HepG2 (cell line): ENCODE results near the gene ABHD2. TPM values are rescaled to one million over a fixed set of nuclear protein-coding genes. Genes with fewer than 3 reads are reported as not detected.

Experiments used
- HDAC6 ChIP-seq: fragments of 200-600 bp; sonication (generic); IDR thresholded peaks from 2 replicates; pipeline ENCODE4 v1.7.0; 2017; ENCODE audit warnings: mild to moderate bottlenecking, antibody characterized with exemption, low read length, low read depth
- KAT8 ChIP-seq: IDR thresholded peaks from 2 replicates; pipeline ENCODE4 v1.6.1; 2016; ENCODE audit warnings: missing genetic modification reagents, missing compliant biosample characterization
- KLF6 ChIP-seq: IDR thresholded peaks from 2 replicates; pipeline ENCODE4 v1.8.0; 2016; ENCODE audit warnings: missing biosample characterization, missing genetic modification reagents
- MIER3 ChIP-seq: IDR thresholded peaks from 2 replicates; pipeline ENCODE4 v1.6.1; 2016; ENCODE audit warnings: missing compliant biosample characterization, borderline replicate concordance
- NONO ChIP-seq, 2 experiments: fragments of 450-650 bp in 1 of 2; sonication (generic) in 1 of 2; formaldehyde crosslinking in 1 of 2; IDR thresholded peaks in 1 of 2; conservative IDR thresholded peaks in 1 of 2; 2 replicates each; pipeline versions ENCODE4 v1.6.1 to v1.8.0; 2017 to 2022; ENCODE audit warnings: mild to moderate bottlenecking in 1 of 2, missing genetic modification reagents in 1 of 2, moderate library complexity in 1 of 2
- NPAS2 ChIP-seq: sonication (generic); formaldehyde crosslinking; IDR thresholded peaks from 2 replicates; pipeline ENCODE4 v1.8.0; 2022; ENCODE audit warnings: mild to moderate bottlenecking, missing genetic modification reagents, borderline replicate concordance
- PHF20 ChIP-seq: sonication (generic); formaldehyde crosslinking; IDR thresholded peaks from 2 replicates; pipeline ENCODE4 v1.5.0; 2020; ENCODE audit warnings: mild to moderate bottlenecking, missing genetic modification reagents
- POLR2G ChIP-seq: fragments of 200-400 bp; formaldehyde crosslinking; IDR thresholded peaks from 2 replicates; pipeline ENCODE4 v1.6.1; 2018; ENCODE audit warnings: mild to moderate bottlenecking, low read depth, low read length, moderate library complexity
- RBM39 ChIP-seq: fragments of 200-400 bp; formaldehyde crosslinking; IDR thresholded peaks from one replicate; pipeline ENCODE4 v1.6.1; 2018; ENCODE audit warnings: antibody characterized with exemption, mild to moderate bottlenecking, low read depth, low read length; ENCODE audit not compliant: poor library complexity, severe bottlenecking
- ZNF207 ChIP-seq: fragments of 450-650 bp; IDR thresholded peaks from 2 replicates; pipeline ENCODE4 v1.6.1; 2016; ENCODE audit warnings: antibody characterized with exemption, borderline replicate concordance
- ZNF235 ChIP-seq: sonication (generic); formaldehyde crosslinking; IDR thresholded peaks from 2 replicates; pipeline ENCODE4 v1.8.1; 2023; ENCODE audit warnings: mild to moderate bottlenecking, missing genetic modification reagents, borderline replicate concordance
- ZNF30 ChIP-seq: sonication (generic); formaldehyde crosslinking; IDR thresholded peaks from 2 replicates; pipeline ENCODE4 v1.5.0; 2020; ENCODE audit warnings: mild to moderate bottlenecking, missing genetic modification reagents
- ZNF383 ChIP-seq: sonication (generic); formaldehyde crosslinking; IDR thresholded peaks from 2 replicates; pipeline ENCODE4 v1.4.0; 2020; ENCODE audit warnings: missing genetic modification reagents, mild to moderate bottlenecking, borderline replicate concordance
- ZNF672 ChIP-seq: sonication (generic); formaldehyde crosslinking; IDR thresholded peaks from 2 replicates; pipeline ENCODE4 v1.8.1; 2022; ENCODE audit warnings: missing genetic modification reagents
- ZNF773 ChIP-seq: sonication (generic); formaldehyde crosslinking; IDR thresholded peaks from 2 replicates; pipeline ENCODE4 v1.4.0; 2020; ENCODE audit warnings: missing genetic modification reagents, borderline replicate concordance
- ZNF891 ChIP-seq: sonication (generic); formaldehyde crosslinking; IDR thresholded peaks from 2 replicates; pipeline ENCODE4 v1.5.0; 2020; ENCODE audit warnings: mild to moderate bottlenecking, missing genetic modification reagents
- polyA plus RNA-seq, 8 experiments: library from polyadenylated mRNA; depleted of rRNA in 3 of 8; stranded (reverse) in 7 of 8; unstranded in 1 of 8; fragments of >200 nt; fragmentation: Illumina TruSeq in 4 of 8; extraction: Trizol in 4 of 8; gene quantifications; 2 replicates each; pipeline versions ENCODE4 v1.2.1 to v1.2.3, GENCODE V29; 2011 to 2016; ENCODE audit warnings: low read depth in 4 of 8, missing spikeins in 1 of 8, mixed read lengths in 1 of 8; ENCODE audit not compliant: insufficient read depth in 1 of 8
- total RNA-seq, 5 experiments: library from RNA; depleted of rRNA; stranded (reverse); fragments of >200 nt; fragmentation: Illumina TruSeq; extraction: Trizol; gene quantifications; 2 replicates each; pipeline ENCODE4 v1.2.3, GENCODE V29; 2016; ENCODE audit warnings: low read depth in 1 of 5
- TF ChIP-seq, protein P1 (sequence below): sonication (generic); formaldehyde crosslinking; IDR thresholded peaks from 2 replicates; pipeline ENCODE4 v1.4.0; 2020; ENCODE audit warnings: missing genetic modification reagents, borderline replicate concordance
- TF ChIP-seq, protein P2 (sequence below), 2 experiments: sonication (generic) in 1 of 2; formaldehyde crosslinking in 1 of 2; IDR thresholded peaks; 2 replicates each; pipeline versions ENCODE4 v1.4.0 to v1.6.1; 2018 to 2020; ENCODE audit warnings: missing genetic modification reagents in 2 of 2, borderline replicate concordance in 1 of 2, low read depth in 1 of 2, mild to moderate bottlenecking in 1 of 2, missing biosample characterization in 1 of 2
- TF ChIP-seq, protein P3 (sequence below): IDR thresholded peaks from 2 replicates; pipeline ENCODE4 v1.6.1; 2016; ENCODE audit warnings: missing compliant biosample characterization, missing genetic modification reagents, borderline replicate concordance
- TF ChIP-seq, protein P4 (sequence below): sonication (generic); formaldehyde crosslinking; IDR thresholded peaks from 2 replicates; pipeline ENCODE4 v1.8.0; 2022; ENCODE audit warnings: mild to moderate bottlenecking, missing genetic modification reagents, moderate library complexity

ABHD2 gene
- total and polyA plus RNA-seq, 2 of the 13 experiments (the other 11 are each of a cell fraction or from before 2014, with no cell fraction given): 14.8 to 22.4 TPM

DNA sequence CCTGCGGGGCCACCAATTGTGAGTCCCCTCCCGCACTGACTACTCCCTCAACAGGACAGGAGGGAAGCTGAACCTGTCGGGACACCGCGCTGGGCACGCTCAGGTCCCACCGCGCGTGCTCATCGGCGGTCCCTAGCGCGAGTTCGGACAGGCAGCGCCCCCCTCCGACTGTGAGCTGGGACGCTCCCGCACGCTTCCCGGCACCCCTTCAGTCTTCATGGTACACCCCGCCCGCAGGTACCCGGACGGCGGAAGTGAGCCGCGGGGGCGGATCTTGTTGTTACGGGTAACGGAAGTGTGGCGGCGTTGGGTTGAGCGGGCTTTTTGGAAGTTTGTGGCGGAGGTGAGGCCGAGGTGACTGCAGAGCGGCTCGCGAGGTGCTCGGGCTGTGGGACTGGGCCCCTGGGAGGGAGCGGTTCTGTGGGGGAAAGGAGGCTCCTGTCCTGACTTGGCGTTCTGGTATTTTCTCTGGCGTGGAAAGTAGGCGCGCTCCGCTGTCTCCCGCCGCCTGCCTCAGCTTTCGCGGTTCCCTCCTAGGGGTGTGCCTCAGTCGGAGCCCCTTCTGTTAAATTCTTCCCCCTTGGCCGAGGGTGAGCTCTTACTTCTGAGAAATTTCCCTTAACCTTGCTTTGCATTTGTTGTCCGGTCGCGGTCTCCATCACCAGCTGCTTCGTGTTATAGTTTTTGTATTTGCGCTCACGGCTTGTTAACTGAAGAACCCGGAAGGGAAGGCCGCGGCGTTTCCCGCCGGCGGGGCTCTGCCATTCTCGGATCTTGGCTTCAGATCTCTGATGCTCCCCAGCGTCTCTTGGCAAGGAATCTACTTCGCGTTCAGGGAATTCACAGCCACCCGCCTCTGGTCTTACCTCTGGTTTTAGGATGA is 155.7 kb downstream of the ABHD2 start, which contains the start of gene FANCI (continued):
- TF ChIP-seq ZNF235 (CRISPR knock-in tag) (no peak), ZNF30 (CRISPR knock-in tag) (no peak), POLR2G (peak; percentile 62), ZNF773 (no peak), NPAS2 (CRISPR knock-in tag) (no peak), NONO (IDR thresholded peaks at IDR 0.05) (no peak), NONO (CRISPR knock-in tag; conservative IDR thresholded peaks at IDR 0.05) (peak; percentile 84), ZNF891 (CRISPR knock-in tag) (no peak; the same call in 1 of the 2 replicates), KAT8 (CRISPR knock-in tag) (peak; percentile 89), KLF6 (CRISPR knock-in tag) (0 out of 2 replicates have a peak, but pooled peaks have one; percentile 24), ZNF207 (no peak), PHF20 (CRISPR knock-in tag) (peak; percentile 83), HDAC6 (no peak), RBM39 (peak; percentile 87), ZNF672 (CRISPR knock-in tag) (no peak; the same call in 1 of the 2 replicates), ZNF383 (CRISPR knock-in tag) (no peak), MIER3 (CRISPR knock-in tag) (no peak; the same call in 1 of the 2 replicates)
- TF ChIP-seq, protein P1, sequence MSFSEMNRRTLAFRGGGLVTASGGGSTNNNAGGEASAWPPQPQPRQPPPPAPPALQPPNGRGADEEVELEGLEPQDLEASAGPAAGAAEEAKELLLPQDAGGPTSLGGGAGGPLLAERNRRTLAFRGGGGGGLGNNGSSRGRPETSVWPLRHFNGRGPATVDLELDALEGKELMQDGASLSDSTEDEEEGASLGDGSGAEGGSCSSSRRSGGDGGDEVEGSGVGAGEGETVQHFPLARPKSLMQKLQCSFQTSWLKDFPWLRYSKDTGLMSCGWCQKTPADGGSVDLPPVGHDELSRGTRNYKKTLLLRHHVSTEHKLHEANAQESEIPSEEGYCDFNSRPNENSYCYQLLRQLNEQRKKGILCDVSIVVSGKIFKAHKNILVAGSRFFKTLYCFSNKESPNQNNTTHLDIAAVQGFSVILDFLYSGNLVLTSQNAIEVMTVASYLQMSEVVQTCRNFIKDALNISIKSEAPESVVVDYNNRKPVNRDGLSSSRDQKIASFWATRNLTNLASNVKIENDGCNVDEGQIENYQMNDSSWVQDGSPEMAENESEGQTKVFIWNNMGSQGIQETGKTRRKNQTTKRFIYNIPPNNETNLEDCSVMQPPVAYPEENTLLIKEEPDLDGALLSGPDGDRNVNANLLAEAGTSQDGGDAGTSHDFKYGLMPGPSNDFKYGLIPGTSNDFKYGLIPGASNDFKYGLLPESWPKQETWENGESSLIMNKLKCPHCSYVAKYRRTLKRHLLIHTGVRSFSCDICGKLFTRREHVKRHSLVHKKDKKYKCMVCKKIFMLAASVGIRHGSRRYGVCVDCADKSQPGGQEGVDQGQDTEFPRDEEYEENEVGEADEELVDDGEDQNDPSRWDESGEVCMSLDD (CRISPR knock-in tag): no peak
- TF ChIP-seq, protein P2, sequence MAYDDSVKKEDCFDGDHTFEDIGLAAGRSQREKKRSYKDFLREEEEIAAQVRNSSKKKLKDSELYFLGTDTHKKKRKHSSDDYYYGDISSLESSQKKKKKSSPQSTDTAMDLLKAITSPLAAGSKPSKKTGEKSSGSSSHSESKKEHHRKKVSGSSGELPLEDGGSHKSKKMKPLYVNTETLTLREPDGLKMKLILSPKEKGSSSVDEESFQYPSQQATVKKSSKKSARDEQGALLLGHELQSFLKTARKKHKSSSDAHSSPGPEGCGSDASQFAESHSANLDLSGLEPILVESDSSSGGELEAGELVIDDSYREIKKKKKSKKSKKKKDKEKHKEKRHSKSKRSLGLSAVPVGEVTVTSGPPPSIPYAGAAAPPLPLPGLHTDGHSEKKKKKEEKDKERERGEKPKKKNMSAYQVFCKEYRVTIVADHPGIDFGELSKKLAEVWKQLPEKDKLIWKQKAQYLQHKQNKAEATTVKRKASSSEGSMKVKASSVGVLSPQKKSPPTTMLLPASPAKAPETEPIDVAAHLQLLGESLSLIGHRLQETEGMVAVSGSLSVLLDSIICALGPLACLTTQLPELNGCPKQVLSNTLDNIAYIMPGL (CRISPR knock-in tag; IDR thresholded peaks at IDR 0.05; ENCODE audit: borderline replicate concordance in 1 of 2, low read depth in 1 of 2): peak; percentile 93 to 96
- TF ChIP-seq, protein P3, sequence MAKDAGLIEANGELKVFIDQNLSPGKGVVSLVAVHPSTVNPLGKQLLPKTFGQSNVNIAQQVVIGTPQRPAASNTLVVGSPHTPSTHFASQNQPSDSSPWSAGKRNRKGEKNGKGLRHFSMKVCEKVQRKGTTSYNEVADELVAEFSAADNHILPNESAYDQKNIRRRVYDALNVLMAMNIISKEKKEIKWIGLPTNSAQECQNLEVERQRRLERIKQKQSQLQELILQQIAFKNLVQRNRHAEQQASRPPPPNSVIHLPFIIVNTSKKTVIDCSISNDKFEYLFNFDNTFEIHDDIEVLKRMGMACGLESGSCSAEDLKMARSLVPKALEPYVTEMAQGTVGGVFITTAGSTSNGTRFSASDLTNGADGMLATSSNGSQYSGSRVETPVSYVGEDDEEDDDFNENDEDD: peak; percentile 97
- TF ChIP-seq, protein P4, sequence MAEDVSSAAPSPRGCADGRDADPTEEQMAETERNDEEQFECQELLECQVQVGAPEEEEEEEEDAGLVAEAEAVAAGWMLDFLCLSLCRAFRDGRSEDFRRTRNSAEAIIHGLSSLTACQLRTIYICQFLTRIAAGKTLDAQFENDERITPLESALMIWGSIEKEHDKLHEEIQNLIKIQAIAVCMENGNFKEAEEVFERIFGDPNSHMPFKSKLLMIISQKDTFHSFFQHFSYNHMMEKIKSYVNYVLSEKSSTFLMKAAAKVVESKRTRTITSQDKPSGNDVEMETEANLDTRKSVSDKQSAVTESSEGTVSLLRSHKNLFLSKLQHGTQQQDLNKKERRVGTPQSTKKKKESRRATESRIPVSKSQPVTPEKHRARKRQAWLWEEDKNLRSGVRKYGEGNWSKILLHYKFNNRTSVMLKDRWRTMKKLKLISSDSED (CRISPR knock-in tag): no peak
